K562 (cell line): ENCODE measurements around the gene TDRD10. TPM values are rescaled to one million over a fixed set of nuclear protein-coding genes. Genes with fewer than 3 reads are reported as not detected.

Experiments
- CCAR2 ChIP-seq: fragments of 200-400 bp; formaldehyde crosslinking; IDR thresholded peaks from 2 replicates; pipeline ENCODE4 v1.6.1; 2017; ENCODE audit warnings: mild to moderate bottlenecking, low read depth, low read length
- CREB1 ChIP-seq, 2 experiments: sonication (generic) in 1 of 2; formaldehyde crosslinking in 1 of 2; IDR thresholded peaks; 2 replicates each; pipeline versions ENCODE4 v1.6.1 to v1.8.0; 2012 to 2022; ENCODE audit warnings: inconsistent platforms in 1 of 2, mild to moderate bottlenecking in 1 of 2, missing genetic modification reagents in 1 of 2, moderate library complexity in 1 of 2
- HDAC1 ChIP-seq, 2 experiments: fragments of 450-650 bp; IDR thresholded peaks; 2 replicates each; pipeline ENCODE4 v1.6.1; 2016 to 2017; ENCODE audit warnings: inconsistent platforms in 1 of 2, mild to moderate bottlenecking in 1 of 2, moderate library complexity in 1 of 2
- KLF16 ChIP-seq: IDR thresholded peaks from 2 replicates; pipeline ENCODE4 v1.6.1; 2016; ENCODE audit warnings: antibody characterized with exemption
- RNF2 ChIP-seq: sonication (generic); IDR thresholded peaks from 2 replicates; pipeline ENCODE4 v1.6.1; 2016
- SMARCE1 ChIP-seq: fragments of 450-650 bp; IDR thresholded peaks from 2 replicates; pipeline ENCODE4 v1.7.1; 2016; ENCODE audit warnings: mild to moderate bottlenecking
- SMC3 ChIP-seq: conservative IDR thresholded peaks from 2 replicates; pipeline ENCODE4 v1.6.1; 2011; ENCODE audit warnings: low read depth, low read length, improper control_type of control experiment; ENCODE audit not compliant: insufficient read depth
- SPI1 ChIP-seq: IDR thresholded peaks from 2 replicates; pipeline ENCODE4 v1.6.1; 2011; ENCODE audit warnings: low read depth, low read length, control low read depth, borderline replicate concordance
- TCF3 ChIP-seq: sonication (generic); formaldehyde crosslinking; IDR thresholded peaks from 2 replicates; pipeline ENCODE4 v1.4.0; 2020; ENCODE audit warnings: mild to moderate bottlenecking, missing genetic modification reagents
- ZNF184 ChIP-seq: sonication (generic); formaldehyde crosslinking; IDR thresholded peaks from 2 replicates; pipeline ENCODE4 v1.5.0; 2020; ENCODE audit warnings: missing genetic modification reagents
- ZNF444 ChIP-seq: fragments of 250-450 bp; sonication (Bioruptor Pico); IDR thresholded peaks from 2 replicates; pipeline ENCODE4 v1.4.0; 2020; ENCODE audit warnings: mild to moderate bottlenecking, moderate library complexity
- polyA plus RNA-seq, 8 experiments: library from polyadenylated mRNA; depleted of rRNA in 4 of 8; stranded (reverse) in 5 of 8; unstranded in 3 of 8; fragments of >200 nt; fragmentation: Nextera tagmentation in 2 of 8; fragmentation: Illumina TruSeq in 1 of 8; extraction: Ambion mirVana in 2 of 8; extraction: Trizol in 1 of 8; gene quantifications; 2 replicates each; pipeline versions ENCODE4 v1.2.1 to v1.2.3, GENCODE V29; 2011 to 2014; ENCODE audit warnings: inconsistent platforms in 1 of 8, missing spikeins in 1 of 8
- total RNA-seq, 7 experiments: library from RNA; depleted of rRNA in 6 of 7; stranded (reverse); fragments of >200 nt in 6 of 7; fragmentation: Illumina TruSeq in 2 of 7; extraction: Trizol in 2 of 7; gene quantifications; 2 replicates each; pipeline versions ENCODE4 v1.2.1 to v1.2.3, GENCODE V29; 2011 to 2021; ENCODE audit warnings: low replicate concordance in 1 of 7
- TF ChIP-seq, protein P1 (sequence below): fragments of 150-350 bp; IDR thresholded peaks from 2 replicates; pipeline ENCODE4 v1.6.1; 2014; ENCODE audit warnings: low read depth, mild to moderate bottlenecking, low read length, borderline replicate concordance
- TF ChIP-seq, protein P2 (sequence below): IDR thresholded peaks from 2 replicates; pipeline ENCODE4 v1.6.1; 2012; ENCODE audit warnings: low read depth, low read length, improper control_type of control experiment, borderline replicate concordance
- TF ChIP-seq, protein P3 (sequence below), 3 experiments: fragments of 200-800 bp in 1 of 3; fragments of 250-450 bp in 1 of 3; fragments of 450-650 bp in 1 of 3; sonication (Bioruptor Pico) in 1 of 3; sonication (Bioruptor generic) in 1 of 3; formaldehyde crosslinking in 1 of 3; IDR thresholded peaks; 2 replicates each; pipeline versions ENCODE4 v1.6.1 to v1.8.0; 2016 to 2022; ENCODE audit warnings: mild to moderate bottlenecking in 2 of 3, missing genetic modification characterization in 2 of 3, missing compliant biosample characterization in 1 of 3, moderate library complexity in 1 of 3
- TF ChIP-seq, protein P4 (sequence below): fragments of 250-450 bp; sonication (Bioruptor Pico); IDR thresholded peaks from 2 replicates; pipeline ENCODE4 v1.5.0; 2020; ENCODE audit warnings: mild to moderate bottlenecking, borderline replicate concordance

Gene TDRD10
- total and polyA plus RNA-seq, 9 of the 15 experiments (the other 6 are each of a cell fraction or from before 2014, with no cell fraction given), result not detected

DNA sequence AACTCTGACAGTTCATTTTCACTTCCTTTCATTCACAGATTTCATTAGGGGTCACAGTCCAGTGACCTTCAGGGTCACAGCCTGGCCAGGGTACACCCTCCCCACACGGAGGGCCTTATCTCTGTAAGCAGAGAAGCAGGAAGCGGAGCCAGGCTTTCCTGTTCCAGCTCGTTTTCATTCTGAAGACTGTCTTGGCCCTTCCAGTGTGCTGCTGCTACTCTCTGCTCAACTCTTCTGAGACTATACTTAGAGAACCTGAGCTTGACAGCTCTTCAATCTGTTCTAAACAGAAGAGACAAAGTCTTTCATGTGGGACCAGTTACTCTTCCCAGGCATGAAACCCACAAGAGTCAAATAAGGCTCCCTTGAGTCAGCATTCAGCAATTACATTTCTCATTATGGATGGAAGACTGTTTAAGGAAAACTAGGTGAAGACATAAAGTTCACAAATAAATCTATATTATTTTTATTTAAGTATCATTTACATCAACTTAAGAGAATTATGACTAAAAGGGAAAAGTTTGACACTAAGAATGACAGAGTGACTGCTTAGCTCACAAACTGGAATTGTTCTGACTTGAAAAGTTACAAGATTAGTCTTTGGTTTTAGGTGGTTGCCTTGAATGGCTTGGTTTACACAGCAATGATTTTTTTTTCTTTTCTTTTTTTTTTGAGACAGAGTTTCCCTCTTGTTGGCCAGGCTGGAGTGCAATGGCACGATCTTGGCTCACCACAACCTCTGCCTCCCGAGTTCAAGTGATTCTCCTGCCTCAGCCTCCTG lies 4.8 kb upstream of the TDRD10 start (continued):
- TF ChIP-seq TCF3 (CRISPR knock-in tag), result peak; percentile 87
- TF ChIP-seq HDAC1 (IDR thresholded peaks at IDR 0.05), result peak in 1 of 2 experiments; percentile 84; a peak in 2 of 4 replicates
- TF ChIP-seq, protein P1, sequence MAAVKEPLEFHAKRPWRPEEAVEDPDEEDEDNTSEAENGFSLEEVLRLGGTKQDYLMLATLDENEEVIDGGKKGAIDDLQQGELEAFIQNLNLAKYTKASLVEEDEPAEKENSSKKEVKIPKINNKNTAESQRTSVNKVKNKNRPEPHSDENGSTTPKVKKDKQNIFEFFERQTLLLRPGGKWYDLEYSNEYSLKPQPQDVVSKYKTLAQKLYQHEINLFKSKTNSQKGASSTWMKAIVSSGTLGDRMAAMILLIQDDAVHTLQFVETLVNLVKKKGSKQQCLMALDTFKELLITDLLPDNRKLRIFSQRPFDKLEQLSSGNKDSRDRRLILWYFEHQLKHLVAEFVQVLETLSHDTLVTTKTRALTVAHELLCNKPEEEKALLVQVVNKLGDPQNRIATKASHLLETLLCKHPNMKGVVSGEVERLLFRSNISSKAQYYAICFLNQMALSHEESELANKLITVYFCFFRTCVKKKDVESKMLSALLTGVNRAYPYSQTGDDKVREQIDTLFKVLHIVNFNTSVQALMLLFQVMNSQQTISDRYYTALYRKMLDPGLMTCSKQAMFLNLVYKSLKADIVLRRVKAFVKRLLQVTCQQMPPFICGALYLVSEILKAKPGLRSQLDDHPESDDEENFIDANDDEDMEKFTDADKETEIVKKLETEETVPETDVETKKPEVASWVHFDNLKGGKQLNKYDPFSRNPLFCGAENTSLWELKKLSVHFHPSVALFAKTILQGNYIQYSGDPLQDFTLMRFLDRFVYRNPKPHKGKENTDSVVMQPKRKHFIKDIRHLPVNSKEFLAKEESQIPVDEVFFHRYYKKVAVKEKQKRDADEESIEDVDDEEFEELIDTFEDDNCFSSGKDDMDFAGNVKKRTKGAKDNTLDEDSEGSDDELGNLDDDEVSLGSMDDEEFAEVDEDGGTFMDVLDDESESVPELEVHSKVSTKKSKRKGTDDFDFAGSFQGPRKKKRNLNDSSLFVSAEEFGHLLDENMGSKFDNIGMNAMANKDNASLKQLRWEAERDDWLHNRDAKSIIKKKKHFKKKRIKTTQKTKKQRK, result no peak
- TF ChIP-seq KLF16, result peak; percentile 75
- TF ChIP-seq, protein P2, sequence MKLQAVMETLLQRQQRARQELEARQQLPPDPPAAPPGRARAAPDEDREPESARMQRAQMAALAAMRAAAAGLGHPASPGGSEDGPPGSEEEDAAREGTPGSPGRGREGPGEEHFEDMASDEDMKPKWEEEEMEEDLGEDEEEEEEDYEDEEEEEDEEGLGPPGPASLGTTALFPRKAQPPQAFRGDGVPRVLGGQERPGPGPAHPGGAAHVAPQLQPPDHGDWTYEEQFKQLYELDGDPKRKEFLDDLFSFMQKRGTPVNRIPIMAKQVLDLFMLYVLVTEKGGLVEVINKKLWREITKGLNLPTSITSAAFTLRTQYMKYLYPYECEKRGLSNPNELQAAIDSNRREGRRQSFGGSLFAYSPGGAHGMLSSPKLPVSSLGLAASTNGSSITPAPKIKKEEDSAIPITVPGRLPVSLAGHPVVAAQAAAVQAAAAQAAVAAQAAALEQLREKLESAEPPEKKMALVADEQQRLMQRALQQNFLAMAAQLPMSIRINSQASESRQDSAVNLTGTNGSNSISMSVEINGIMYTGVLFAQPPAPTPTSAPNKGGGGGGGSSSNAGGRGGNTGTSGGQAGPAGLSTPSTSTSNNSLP, result 0 out of 2 replicates have a peak, but pooled peaks have one; percentile 31
- 0 out of 2 replicates have a peak, but pooled peaks have one; percentile 16 for TF ChIP-seq CREB1 (IDR thresholded peaks at IDR 0.05)
- no peak for TF ChIP-seq CREB1 (CRISPR knock-in tag; IDR thresholded peaks at IDR 0.05)
- TF ChIP-seq SPI1, result peak; percentile 58; the same call in 1 of the 2 replicates
- TF ChIP-seq SMC3, result no peak
- TF ChIP-seq SMARCE1, result peak; percentile 62
- TF ChIP-seq, protein P3, sequence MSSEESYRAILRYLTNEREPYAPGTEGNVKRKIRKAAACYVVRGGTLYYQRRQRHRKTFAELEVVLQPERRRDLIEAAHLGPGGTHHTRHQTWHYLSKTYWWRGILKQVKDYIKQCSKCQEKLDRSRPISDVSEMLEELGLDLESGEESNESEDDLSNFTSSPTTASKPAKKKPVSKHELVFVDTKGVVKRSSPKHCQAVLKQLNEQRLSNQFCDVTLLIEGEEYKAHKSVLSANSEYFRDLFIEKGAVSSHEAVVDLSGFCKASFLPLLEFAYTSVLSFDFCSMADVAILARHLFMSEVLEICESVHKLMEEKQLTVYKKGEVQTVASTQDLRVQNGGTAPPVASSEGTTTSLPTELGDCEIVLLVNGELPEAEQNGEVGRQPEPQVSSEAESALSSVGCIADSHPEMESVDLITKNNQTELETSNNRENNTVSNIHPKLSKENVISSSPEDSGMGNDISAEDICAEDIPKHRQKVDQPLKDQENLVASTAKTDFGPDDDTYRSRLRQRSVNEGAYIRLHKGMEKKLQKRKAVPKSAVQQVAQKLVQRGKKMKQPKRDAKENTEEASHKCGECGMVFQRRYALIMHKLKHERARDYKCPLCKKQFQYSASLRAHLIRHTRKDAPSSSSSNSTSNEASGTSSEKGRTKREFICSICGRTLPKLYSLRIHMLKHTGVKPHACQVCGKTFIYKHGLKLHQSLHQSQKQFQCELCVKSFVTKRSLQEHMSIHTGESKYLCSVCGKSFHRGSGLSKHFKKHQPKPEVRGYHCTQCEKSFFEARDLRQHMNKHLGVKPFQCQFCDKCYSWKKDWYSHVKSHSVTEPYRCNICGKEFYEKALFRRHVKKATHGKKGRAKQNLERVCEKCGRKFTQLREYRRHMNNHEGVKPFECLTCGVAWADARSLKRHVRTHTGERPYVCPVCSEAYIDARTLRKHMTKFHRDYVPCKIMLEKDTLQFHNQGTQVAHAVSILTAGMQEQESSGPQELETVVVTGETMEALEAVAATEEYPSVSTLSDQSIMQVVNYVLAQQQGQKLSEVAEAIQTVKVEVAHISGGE (CRISPR knock-in tag; IDR thresholded peaks at IDR 0.05), result peak in 1 of 3 experiments; percentile 29; a peak in 1 of 6 replicates
- TF ChIP-seq, protein P4, sequence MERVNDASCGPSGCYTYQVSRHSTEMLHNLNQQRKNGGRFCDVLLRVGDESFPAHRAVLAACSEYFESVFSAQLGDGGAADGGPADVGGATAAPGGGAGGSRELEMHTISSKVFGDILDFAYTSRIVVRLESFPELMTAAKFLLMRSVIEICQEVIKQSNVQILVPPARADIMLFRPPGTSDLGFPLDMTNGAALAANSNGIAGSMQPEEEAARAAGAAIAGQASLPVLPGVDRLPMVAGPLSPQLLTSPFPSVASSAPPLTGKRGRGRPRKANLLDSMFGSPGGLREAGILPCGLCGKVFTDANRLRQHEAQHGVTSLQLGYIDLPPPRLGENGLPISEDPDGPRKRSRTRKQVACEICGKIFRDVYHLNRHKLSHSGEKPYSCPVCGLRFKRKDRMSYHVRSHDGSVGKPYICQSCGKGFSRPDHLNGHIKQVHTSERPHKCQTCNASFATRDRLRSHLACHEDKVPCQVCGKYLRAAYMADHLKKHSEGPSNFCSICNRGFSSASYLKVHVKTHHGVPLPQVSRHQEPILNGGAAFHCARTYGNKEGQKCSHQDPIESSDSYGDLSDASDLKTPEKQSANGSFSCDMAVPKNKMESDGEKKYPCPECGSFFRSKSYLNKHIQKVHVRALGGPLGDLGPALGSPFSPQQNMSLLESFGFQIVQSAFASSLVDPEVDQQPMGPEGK, result no peak
- no peak for TF ChIP-seq ZNF184
- TF ChIP-seq CCAR2, result no peak
- TF ChIP-seq ZNF444 (CRISPR knock-in tag), result no peak
- TF ChIP-seq RNF2, result peak; percentile 64; the same call in 1 of the 2 replicates
